Activated T-cell treated with anti-CD3 and anti-CD28 coated beads for 48 hours (primary cell): Measurements from ENCODE around the gene C1orf146.
"Not testable (repeated sequence)": the region's sequence is repeated elsewhere in the genome, so short reads cannot be mapped to it uniquely, and the experiment has no call there.

Source experiments
- DNase-seq: peaks from one replicate; pipeline ENCODE4 v3.0.0-alpha.2; 2020; ENCODE audit warnings: low read depth

The C1orf146 gene

GRCh38 chr1:92274939-92275338 is 57.2 kb downstream of the C1orf146 start:
- DNase-seq = no peak

GRCh38 chr1:92276082-92276481 is 58.4 kb downstream of the C1orf146 start:
- DNase-seq = no peak

- no peak for DNase-seq
These were observed 59.5 kb downstream of the C1orf146 start for GRCh38 chr1:92277105-92277723.

GRCh38 chr1:92279781-92280180 is 62.1 kb downstream of the C1orf146 start:
- DNase-seq = not testable (repeated sequence)

GRCh38 chr1:92281411-92281810 is 63.7 kb downstream of the C1orf146 start:
- DNase-seq = not testable (repeated sequence)

GRCh38 chr1:92291372-92291999 is 73.8 kb downstream of the C1orf146 start:
- no peak for DNase-seq
